HT1080 (cell line): Measurements from ENCODE around the gene TUSC2. TPM values are rescaled to one million over a fixed set of nuclear protein-coding genes. Genes with fewer than 3 reads are reported as not detected.

Experiments
- DNase-seq: peaks from one replicate; pipeline ENCODE4 v3.0.0-alpha.2; 2015; ENCODE audit warnings: low read depth
- polyA plus RNA-seq, 2 experiments: library from polyadenylated mRNA; depleted of rRNA; stranded (reverse); fragments of >200 nt; gene quantifications; 2 replicates each; pipeline ENCODE4 v1.2.3, GENCODE V29; 2015
- total RNA-seq: library from RNA; depleted of rRNA; stranded (reverse); fragments of >200 nt; shearing (Covaris generic); gene quantifications from 2 replicates; pipeline ENCODE4 v1.2.3, GENCODE V29; 2014; rRNA removed

Gene TUSC2
- total RNA-seq, result 40.6 and 53.3 TPM in 2 replicates
- 56.3 and 78.6 TPM in 2 replicates for polyA plus RNA-seq (2015; cell fraction: cytosol; rRNA removed)
- 21.4 and 43.1 TPM in 2 replicates for polyA plus RNA-seq (2015; cell fraction: nucleus; rRNA removed)

- peak; percentile 92 for DNase-seq
Observed at GRCh38 chr3:50327943-50328691, at the start of gene TUSC2. Gene TUSC2, minus strand, starts transcription at chr3:50328223. Its CDS starts 124 bp downstream, at chr3:50328099.

- no peak for DNase-seq
Observed at GRCh38 chr3:50375258-50375931, 47.4 kb upstream of the TUSC2 start.

- DNase-seq, result no peak
Observed at GRCh38 chr3:50374363-50375257, 46.6 kb upstream of the TUSC2 start.

- DNase-seq, result no peak
Observed at GRCh38 chr3:50373146-50374051, 45.4 kb upstream of the TUSC2 start.

- no peak for DNase-seq
Observed at GRCh38 chr3:50372349-50372748, 44.3 kb upstream of the TUSC2 start.

- DNase-seq, result no peak
Observed at GRCh38 chr3:50371133-50371685, 43.2 kb upstream of the TUSC2 start.

GRCh38 chr3:50370594-50370993 is 42.6 kb upstream of the TUSC2 start:
- DNase-seq, result peak; percentile 51

- DNase-seq, result no peak
Observed at GRCh38 chr3:50369012-50369670, 41.1 kb upstream of the TUSC2 start.

GRCh38 chr3:50365842-50366220 is 37.8 kb upstream of the TUSC2 start:
- DNase-seq, result no peak

GRCh38 chr3:50365080-50365841 is 37.2 kb upstream of the TUSC2 start:
- DNase-seq, result no peak

GRCh38 chr3:50364573-50365079 is 36.6 kb upstream of the TUSC2 start:
- no peak for DNase-seq

GRCh38 chr3:50359760-50360110 is 31.7 kb upstream of the TUSC2 start:
- DNase-seq, result no peak

GRCh38 chr3:50358911-50359759 is 31.1 kb upstream of the TUSC2 start, which contains the start of gene TMEM115:
Gene TMEM115, minus strand, starts transcription at chr3:50359521. Its CDS starts 458 bp downstream, at chr3:50359063.
- DNase-seq, result peak; percentile 99

GRCh38 chr3:50358355-50358910 is 30.4 kb upstream of the TUSC2 start:
- DNase-seq, result no peak

- no peak for DNase-seq
Observed at GRCh38 chr3:50357481-50357880, 29.5 kb upstream of the TUSC2 start.

- DNase-seq, result peak; percentile 48
Observed at GRCh38 chr3:50356553-50356952, 28.5 kb upstream of the TUSC2 start.

GRCh38 chr3:50355829-50356552 is 28.0 kb upstream of the TUSC2 start:
- no peak for DNase-seq
